ENCODE data around the gene C1orf141.

- TF ChIP-seq CTCF (IDR thresholded peaks at IDR 0.05): no peak
- no peak for TF ChIP-seq EP300 (IDR thresholded peaks at IDR 0.05)
- no peak for TF ChIP-seq POLR2AphosphoS5 (IDR thresholded peaks at IDR 0.05)
- TF ChIP-seq POLR2A (IDR thresholded peaks at IDR 0.05; ENCODE audit: low read depth): no peak
Observed at GRCh38 chr1:67052741-67053534, 81.8 kb downstream of the C1orf141 start.
